Measurements from ENCODE around the gene RADX. TPM values are rescaled to one million over a fixed set of nuclear protein-coding genes. Genes with fewer than 3 reads are reported as not detected.

The RADX gene
- total RNA-seq, 1 donor from 2014 or later = 5.4 TPM

- intact Hi-C loops (cut with micrococcal nuclease) = no loop called here
These were observed 60.7 kb downstream of the RADX start for GRCh38 chrX:106672527-106672926.

GRCh38 chrX:106680716-106681115 is 68.9 kb downstream of the RADX start:
- intact Hi-C loops (cut with micrococcal nuclease) = no loop called here

GRCh38 chrX:106684207-106684606 is 72.4 kb downstream of the RADX start:
- intact Hi-C loops (cut with micrococcal nuclease) = no loop called here

- intact Hi-C loops (cut with micrococcal nuclease) = no loop called here
These were observed 80.8 kb downstream of the RADX start for GRCh38 chrX:106692425-106693065.

- intact Hi-C loops (cut with micrococcal nuclease) = no loop called here
These were observed 84.7 kb downstream of the RADX start for GRCh38 chrX:106696502-106696901.

GRCh38 chrX:106698693-106699092 is 86.9 kb downstream of the RADX start:
- intact Hi-C loops (cut with micrococcal nuclease) = no loop called here

GRCh38 chrX:106702636-106703035 is 90.9 kb downstream of the RADX start:
- intact Hi-C loops (cut with micrococcal nuclease) = no loop called here

- intact Hi-C loops (cut with micrococcal nuclease) = no loop called here
These were observed 94.7 kb downstream of the RADX start for GRCh38 chrX:106706466-106706865.

GRCh38 chrX:106707771-106708454 is 96.1 kb downstream of the RADX start:
- intact Hi-C loops (cut with micrococcal nuclease) = no loop called here

GRCh38 chrX:106710771-106711170 is 99.0 kb downstream of the RADX start:
- intact Hi-C loops (cut with micrococcal nuclease) = no loop called here

GRCh38 chrX:106711375-106711774 is 99.6 kb downstream of the RADX start:
- intact Hi-C loops (cut with micrococcal nuclease) = no loop called here

- intact Hi-C loops (cut with micrococcal nuclease) = no loop called here
These were observed 104.2 kb downstream of the RADX start for GRCh38 chrX:106716004-106716403.

GRCh38 chrX:106716463-106716862 is 104.7 kb downstream of the RADX start:
- intact Hi-C loops (cut with micrococcal nuclease) = no loop called here

- intact Hi-C loops (cut with micrococcal nuclease) = no loop called here
These were observed 106.9 kb downstream of the RADX start for GRCh38 chrX:106718709-106719108.

GRCh38 chrX:106725931-106726330 is 114.2 kb downstream of the RADX start:
- intact Hi-C loops (cut with micrococcal nuclease) = loop anchor here (5.0 kb wide), 1 partner anchor 244 kb away; no protein-coding TSS in a partner anchor

- intact Hi-C loops (cut with micrococcal nuclease) = loop anchor here (5.0 kb wide), 1 partner anchor 244 kb away; no protein-coding TSS in a partner anchor
These were observed 115.0 kb downstream of the RADX start, which contains the start of gene RNF128 for GRCh38 chrX:106726485-106727437. Gene RNF128 (plus strand): TSS chrX:106726701. CDS start chrX:106726914, 213 bp downstream.

- intact Hi-C loops (cut with micrococcal nuclease) = loop anchor here (5.0 kb wide), 1 partner anchor 246 kb away; no protein-coding TSS in a partner anchor
These were observed 116.6 kb downstream of the RADX start for GRCh38 chrX:106728337-106728736.
